ENCODE results near the gene BRPF3.

DNA sequence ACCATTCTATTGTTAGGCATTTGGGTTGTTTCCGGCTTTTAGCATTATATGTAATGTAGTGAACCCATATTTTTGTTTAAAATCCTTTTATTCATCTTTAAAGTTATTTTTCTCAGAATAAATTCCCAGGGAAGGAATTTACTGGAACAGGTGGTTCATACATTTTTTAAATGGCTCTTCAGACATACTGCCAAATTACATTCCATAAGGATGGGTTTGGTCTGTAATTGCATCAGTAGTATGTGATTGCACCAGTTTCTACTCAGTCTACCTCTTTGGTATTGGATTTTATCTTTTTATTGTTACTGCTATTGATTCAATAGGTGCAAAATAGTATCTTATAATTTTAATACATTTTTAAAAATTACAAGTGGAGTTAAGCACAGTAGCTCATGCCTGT lies 27.2 kb downstream of the BRPF3 start:
- TF ChIP-seq CTCF (IDR thresholded peaks at IDR 0.05) (no peak), POLR2A (IDR thresholded peaks at IDR 0.05) (no peak), POLR2AphosphoS5 (IDR thresholded peaks at IDR 0.05) (no peak)
